Measurements from ENCODE around the gene NOTCH3. TPM values are rescaled to one million over a fixed set of nuclear protein-coding genes. Genes with fewer than 3 reads are reported as not detected.
A peak's percentile ranks its signal among the peaks of the same experiment; 100 is the strongest.

The NOTCH3 gene
- total RNA-seq, 1 donor: 0.31 TPM

DNA sequence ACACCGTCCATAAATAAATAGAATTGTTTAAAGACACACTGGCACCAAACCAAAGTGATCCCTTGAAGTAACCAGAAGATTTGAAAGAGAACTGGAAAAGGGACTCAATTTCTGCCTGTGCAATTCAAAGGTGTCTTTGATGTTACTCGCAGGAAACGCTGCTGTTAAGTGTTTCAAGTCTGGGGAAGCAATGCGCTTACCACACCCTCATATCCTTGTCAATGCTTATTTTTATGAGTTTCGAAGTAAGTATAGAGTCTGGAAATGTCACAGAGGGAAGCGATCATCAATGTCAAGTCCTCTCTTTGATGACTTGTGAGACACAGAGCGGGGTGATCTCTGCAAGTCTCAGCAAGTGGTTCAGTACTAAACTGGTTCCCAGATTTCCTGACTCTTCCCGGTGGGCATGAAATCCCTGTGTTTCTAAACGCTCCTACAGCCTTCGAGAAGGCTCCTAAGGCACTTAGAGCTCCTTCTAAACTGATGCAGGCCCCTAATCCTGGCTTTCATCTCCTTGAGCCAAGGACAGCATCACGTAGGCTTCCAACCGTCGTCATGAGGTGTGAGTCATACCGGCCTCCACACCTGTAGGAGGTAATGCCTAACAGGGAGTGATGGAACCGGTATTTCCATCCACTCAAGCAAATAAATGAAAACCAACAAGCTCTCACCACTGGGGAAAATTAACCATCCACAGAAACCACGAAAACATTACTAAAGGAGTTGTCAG lies 70.8 kb downstream of the NOTCH3 start:
- Histone ChIP-seq H3K4me1 (ENCODE audit: insufficient read depth, low read length) (peaks cover 6% of the 10 kb centered on the region), H3K9me3 (ENCODE audit: low read depth, low read length) (no peaks in the 10 kb centered on the region), H3K27me3 (ENCODE audit: insufficient read depth, low read length) (no peaks in the 10 kb centered on the region), H3K4me3 (ENCODE audit: low read length) (no peak overlapping the region)

DNA sequence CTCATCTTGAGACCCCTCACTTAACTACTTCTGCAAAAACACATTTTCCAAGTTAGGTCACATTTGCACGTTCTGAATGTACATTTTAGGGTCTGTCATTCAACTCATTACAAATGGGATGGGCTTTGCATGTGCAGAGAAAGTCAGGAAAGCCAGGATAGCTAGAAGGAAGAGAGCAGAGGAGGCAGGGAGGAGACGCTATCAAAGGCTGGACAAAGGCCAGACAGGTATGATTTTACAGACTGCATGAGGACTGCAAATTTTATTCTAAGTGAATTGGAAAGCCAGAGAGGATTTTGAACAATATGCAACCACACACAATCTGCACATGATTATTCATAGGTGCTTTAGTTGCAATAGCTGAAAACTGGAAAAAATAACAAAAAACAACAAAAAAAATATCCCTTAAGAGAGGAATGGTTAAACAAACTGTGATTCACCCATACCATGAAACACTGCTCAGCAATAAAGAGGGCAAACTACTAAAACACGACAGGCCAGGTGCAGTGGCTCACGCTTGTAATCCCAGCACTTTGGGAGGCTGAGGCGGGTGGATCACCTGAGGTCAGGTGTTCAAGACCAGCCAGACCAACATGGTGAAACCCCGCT lies 72.5 kb downstream of the NOTCH3 start:
- H3K4me3 ChIP-seq (ENCODE audit: low read length): no peak overlapping the region
- H3K9me3 ChIP-seq (ENCODE audit: low read depth, low read length): no peaks in the 10 kb centered on the region
- H3K27me3 ChIP-seq (ENCODE audit: insufficient read depth, low read length): no peaks in the 10 kb centered on the region
- H3K4me1 ChIP-seq (ENCODE audit: insufficient read depth, low read length): peaks cover 15% of the 10 kb centered on the region

DNA sequence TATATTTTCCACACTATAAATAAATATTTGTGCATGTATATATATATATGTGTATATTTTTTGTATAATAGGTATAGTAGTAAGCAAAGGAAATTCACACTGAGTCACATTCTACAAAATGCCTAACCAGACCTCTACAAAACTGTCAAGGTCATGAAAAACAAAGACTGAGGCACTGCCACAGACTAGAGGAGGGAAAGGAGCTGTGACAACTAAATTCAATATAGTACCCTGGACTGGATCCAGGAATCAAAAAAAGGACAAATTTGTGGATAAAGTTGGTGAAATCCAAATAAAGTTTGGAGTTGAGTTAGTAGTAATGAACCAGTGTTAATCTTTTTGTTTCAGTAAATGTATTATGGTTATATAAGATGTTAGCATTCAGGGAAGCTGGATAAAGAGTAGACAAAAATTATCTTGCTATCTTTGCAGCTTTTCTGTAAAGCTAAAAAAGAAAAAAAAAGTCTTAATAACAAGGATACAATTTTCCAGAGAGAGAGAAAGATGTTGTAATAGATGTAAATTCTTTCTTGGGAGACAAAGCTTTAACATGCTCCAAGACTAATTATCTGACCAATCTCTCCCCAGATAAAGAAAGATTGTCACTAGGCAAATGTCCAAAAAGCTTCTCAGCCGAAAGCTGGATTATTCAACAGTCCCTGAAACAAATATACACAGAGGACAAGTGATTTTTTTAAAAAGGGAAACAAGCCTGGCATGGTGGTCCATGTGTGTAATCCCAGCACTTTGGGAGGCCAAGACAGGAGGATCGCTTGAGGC lies 74.5 kb downstream of the NOTCH3 start:
- Histone ChIP-seq H3K4me3 (ENCODE audit: low read length) (peak overlapping the region; percentile 84), H3K9me3 (ENCODE audit: low read depth, low read length) (no peaks in the 10 kb centered on the region)

DNA sequence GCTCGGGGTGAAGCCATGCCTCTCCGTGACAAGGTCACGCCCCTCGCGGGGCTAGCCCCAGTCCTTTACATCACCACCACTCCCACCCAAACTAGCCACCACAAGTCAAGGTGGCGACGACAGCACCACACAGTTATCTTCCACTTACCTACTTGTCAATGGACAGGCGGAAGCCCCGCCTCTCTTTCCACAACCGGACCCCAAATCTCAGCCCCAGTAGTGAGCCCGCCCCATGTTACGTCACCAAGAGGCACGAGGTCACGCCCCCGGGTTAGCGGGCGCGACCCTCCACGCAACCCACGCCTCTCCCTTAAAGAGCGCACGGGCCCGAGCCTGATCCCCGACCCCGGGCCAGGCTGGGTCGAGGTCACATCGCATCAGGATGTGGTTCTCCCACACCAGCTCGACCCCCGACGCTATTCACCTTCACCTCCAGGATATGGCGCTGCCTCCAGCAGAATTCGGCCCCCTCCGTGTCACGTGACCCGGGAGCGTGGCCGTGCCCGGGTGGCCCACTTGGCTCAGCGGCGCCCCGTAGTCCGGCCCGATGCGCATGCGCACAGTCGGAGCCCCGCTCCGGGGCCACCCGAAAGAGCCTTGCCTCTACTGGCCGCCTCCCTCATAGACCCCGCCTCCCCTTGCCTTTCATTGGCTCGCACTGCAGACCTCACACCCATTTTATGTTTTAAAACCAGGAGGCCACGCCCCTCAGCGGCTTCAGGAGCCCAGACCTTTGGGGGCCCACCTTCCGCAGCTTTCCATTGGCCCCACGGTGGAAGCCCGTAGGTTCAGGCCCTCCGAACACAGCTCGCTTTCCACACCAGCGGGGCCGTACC lies 75.3 kb downstream of the NOTCH3 start:
- H3K4me3 ChIP-seq (ENCODE audit: low read length): peak overlapping the region; percentile 84
- no peaks in the 10 kb centered on the region for H3K9me3 ChIP-seq (ENCODE audit: low read depth, low read length)
- H3K4me1 ChIP-seq (ENCODE audit: insufficient read depth, low read length): peaks cover 15% of the 10 kb centered on the region
- H3K27me3 ChIP-seq (ENCODE audit: insufficient read depth, low read length): no peaks in the 10 kb centered on the region

More for the DNA sequence above, 74.5 kb downstream of the NOTCH3 start:
- Histone ChIP-seq H3K27me3 (ENCODE audit: insufficient read depth, low read length) (no peaks in the 10 kb centered on the region), H3K4me1 (ENCODE audit: insufficient read depth, low read length) (peaks cover 15% of the 10 kb centered on the region)

DNA sequence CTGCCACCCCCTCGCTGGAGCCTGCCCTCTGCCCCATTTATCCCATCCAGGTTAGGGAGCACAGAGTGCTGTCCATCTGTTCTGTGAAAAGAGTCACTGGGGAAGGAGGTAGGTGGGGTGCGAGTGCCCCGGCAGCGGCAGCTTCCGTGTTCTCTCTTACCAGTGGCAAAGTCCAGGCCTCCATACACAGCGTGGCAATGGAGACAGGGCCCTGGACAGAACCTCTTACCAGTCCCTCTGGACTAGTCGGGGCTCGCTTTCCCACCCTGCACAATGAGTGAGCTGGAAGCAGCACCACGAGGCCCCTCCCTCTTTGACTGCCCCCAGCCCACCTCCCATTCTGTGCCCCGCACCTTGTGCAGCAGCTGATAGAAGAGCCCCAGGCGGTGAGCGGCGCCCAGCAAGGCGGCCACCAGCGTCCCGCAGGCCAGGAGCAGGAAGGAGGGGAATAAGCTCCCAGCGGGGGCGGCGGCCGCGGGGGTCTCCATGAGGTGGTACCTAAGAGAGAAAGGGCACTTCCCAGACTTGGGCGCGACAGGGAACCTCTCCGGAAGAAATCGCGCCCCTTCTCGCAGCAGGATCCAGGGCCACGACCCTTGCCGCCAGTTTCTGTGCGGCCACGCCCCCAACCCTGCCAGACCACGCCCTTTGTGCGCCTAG lies 76.1 kb downstream of the NOTCH3 start:
- no peaks in the 10 kb centered on the region for H3K9me3 ChIP-seq (ENCODE audit: low read depth, low read length)
- peak overlapping the region; percentile 84 for H3K4me3 ChIP-seq (ENCODE audit: low read length)
- H3K4me1 ChIP-seq (ENCODE audit: insufficient read depth, low read length): peaks cover 15% of the 10 kb centered on the region
- H3K27me3 ChIP-seq (ENCODE audit: insufficient read depth, low read length): no peaks in the 10 kb centered on the region

DNA sequence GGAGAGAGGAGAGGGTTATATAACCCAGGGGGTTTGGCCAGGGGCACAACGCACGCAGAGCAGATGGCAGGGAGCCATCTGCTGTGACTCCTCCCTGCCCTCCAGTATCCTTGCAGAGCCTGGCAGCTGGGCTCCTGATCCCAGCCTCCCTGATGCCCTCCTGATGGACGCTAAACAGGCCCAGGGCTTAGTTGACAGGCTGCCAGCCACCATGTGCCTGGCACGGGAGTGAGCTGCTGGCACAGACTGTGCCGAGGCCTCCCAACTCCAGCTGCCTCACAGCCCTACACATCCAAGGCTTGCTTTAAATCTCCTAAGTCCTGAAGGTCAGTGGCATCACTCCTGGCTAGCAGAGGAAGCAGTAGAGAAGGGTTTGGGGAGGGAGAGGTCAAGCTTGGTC lies 76.9 kb downstream of the NOTCH3 start:
- H3K4me3 ChIP-seq (ENCODE audit: low read length): no peak overlapping the region

DNA sequence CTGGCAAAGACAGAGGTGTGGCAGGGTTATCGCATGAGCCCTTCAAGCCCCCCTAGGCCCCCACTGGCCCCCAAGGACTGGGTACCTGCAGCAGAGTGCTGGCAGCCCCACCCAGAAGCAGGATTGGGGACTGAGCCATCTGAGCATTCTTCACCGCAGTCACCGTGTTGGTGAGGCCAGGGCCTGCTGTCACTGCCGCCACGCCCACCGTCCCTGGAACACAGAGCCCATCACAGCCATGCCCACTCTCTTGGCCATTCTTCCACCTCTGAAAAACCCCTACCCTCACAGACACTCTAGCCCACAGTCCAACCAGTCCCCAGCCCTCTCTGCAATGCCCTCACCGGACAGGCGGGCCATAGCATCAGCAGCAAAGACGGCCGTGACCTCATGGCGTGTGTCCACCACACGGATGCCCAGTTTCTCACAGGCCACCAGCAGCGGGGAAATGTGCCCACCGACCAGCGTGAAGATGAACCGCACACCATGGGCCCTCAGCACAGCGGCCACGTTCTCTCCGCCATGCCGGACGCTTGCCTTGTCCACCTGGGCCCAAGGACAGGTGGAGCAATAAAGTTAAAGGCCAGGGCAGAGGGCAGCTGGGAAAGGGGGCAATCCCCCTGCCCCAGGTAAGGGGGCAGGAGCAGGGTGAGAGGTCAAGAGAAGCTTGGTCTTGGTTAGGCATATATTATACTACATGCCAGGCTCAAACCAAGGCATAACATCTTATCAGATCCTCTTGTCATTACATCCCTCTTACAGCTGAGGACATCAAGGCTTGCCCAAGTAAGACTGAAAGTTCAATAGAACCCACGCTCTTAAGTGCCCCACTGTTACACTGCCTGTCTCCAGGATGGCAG lies 77.5 kb downstream of the NOTCH3 start:
- H3K27me3 ChIP-seq (ENCODE audit: insufficient read depth, low read length): no peaks in the 10 kb centered on the region
- H3K4me1 ChIP-seq (ENCODE audit: insufficient read depth, low read length): peaks cover 15% of the 10 kb centered on the region
- no peaks in the 10 kb centered on the region for H3K9me3 ChIP-seq (ENCODE audit: low read depth, low read length)
- H3K4me3 ChIP-seq (ENCODE audit: low read length): no peak overlapping the region

More for the DNA sequence above, 76.9 kb downstream of the NOTCH3 start:
- H3K27me3 ChIP-seq (ENCODE audit: insufficient read depth, low read length): no peaks in the 10 kb centered on the region
- H3K9me3 ChIP-seq (ENCODE audit: low read depth, low read length): no peaks in the 10 kb centered on the region
- H3K4me1 ChIP-seq (ENCODE audit: insufficient read depth, low read length): peaks cover 15% of the 10 kb centered on the region

DNA sequence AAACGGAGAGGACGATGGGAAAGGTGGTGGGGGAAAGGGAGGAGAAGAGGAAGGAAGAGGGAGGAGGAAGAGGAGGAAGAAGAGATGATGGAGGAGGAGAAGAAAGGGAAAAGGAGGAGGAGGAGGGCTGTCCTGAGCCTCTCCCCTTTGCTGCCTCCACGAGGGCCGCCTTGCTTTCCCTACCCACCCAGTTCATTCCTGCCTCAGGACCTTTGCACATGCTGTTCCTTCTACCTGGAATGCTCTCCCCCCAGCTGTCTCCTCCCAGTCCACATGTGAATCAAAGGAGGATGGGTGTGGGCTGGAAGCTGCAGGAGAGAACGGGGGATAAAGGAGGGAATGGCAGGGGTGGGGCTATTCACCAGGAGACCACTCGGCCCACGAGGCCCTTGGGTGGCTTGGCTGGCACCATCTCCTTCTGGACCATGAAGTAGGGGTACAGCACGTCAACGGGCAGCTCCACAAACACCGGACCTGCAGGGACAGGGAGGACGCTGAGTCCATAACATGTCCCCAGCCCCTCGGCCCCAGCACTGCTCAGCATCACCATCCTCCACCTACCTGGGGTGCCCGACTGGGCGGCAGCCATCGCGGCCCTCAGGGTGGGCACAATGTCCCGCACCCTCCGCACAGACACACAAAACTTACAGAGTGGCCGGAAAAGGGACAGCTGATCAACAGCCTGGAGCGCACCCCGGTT lies 78.3 kb downstream of the NOTCH3 start:
- H3K4me1 ChIP-seq (ENCODE audit: insufficient read depth, low read length): peaks cover 15% of the 10 kb centered on the region

DNA sequence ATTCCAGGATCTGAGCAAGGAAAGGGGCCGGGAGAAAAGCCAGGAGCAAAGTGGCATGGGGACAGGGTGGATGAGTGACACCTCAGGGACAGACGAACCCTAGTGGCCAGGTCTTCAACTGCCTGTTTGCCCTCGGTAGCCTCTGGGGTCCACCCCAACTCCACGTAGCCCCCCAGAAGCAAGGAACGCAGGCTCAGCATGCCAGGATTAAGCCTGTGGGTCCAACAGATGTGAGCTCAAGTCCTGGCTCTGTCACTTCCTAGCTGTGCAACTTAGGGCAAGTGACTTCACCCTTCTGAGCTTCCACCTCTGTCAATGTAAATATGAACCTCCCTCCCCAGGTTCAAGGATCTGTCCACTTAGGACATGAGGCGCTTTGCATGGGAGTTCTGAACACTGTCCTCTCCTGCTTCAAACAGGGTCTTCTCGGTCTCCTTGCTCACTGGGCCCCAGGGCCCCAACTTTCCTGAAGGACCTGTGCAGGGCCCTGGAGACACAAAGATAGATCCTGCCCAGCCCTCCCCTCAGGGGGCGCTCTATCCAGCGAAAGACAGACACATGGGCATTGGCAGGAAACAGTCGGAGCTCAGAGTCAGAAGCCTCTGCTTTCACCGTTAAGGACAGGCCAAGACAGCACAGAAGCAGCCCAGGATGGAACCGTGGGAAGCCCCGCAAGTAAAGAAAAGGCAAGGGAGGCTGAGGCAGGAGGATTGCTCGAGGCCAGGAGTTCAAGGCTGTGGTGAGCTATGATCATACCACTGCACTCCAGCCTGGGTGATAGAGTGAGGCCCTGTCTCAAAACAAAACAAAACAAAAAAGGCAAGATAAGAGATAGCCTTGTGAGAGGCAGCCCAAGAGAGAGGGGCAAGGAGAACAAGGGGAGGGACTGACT lies 80.4 kb downstream of the NOTCH3 start:
- H3K4me1 ChIP-seq (ENCODE audit: insufficient read depth, low read length): peaks cover 9% of the 10 kb centered on the region
- H3K4me3 ChIP-seq (ENCODE audit: low read length): no peak overlapping the region
- H3K9me3 ChIP-seq (ENCODE audit: low read depth, low read length): no peaks in the 10 kb centered on the region
- H3K27me3 ChIP-seq (ENCODE audit: insufficient read depth, low read length): no peaks in the 10 kb centered on the region

More for the DNA sequence above, 78.3 kb downstream of the NOTCH3 start:
- Histone ChIP-seq H3K4me3 (ENCODE audit: low read length) (no peak overlapping the region), H3K9me3 (ENCODE audit: low read depth, low read length) (no peaks in the 10 kb centered on the region), H3K27me3 (ENCODE audit: insufficient read depth, low read length) (no peaks in the 10 kb centered on the region)

DNA sequence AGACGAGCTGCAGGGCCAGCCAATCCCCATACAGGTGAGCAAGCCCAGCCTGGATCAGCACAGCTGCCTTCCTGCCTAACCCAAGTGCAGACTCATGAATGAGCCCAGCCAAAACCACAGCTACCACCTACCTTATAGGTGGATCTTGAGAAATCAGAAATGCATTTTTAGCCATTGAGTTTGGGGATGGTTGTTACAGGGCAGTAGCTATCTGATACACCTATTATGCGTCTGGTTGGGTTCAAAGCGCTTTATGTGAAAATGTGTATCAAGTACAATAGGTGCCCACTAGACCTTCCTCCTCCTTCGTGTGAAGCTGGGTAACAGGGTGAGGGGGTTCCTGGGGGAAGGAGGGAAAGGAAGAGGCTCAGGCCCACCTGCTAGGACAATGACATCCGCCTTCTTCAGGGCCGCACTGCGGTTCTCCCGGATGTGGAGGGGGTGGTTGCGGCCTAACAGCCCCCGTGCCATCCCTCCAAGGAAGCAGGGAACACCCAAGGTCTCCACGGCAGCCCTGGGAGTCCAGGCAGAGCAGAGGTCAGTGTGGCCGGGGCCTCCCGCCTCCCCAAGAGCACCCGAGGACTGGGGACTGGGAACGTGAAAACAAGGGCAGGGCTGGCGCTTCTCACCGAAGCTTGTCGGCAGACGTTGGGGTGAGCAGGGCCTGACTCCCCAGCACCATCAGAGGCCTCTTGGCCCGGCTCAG lies 81.9 kb downstream of the NOTCH3 start:
- Histone ChIP-seq H3K4me1 (ENCODE audit: insufficient read depth, low read length) (no peaks in the 10 kb centered on the region), H3K27me3 (ENCODE audit: insufficient read depth, low read length) (no peaks in the 10 kb centered on the region), H3K4me3 (ENCODE audit: low read length) (no peak overlapping the region), H3K9me3 (ENCODE audit: low read depth, low read length) (no peaks in the 10 kb centered on the region)

DNA sequence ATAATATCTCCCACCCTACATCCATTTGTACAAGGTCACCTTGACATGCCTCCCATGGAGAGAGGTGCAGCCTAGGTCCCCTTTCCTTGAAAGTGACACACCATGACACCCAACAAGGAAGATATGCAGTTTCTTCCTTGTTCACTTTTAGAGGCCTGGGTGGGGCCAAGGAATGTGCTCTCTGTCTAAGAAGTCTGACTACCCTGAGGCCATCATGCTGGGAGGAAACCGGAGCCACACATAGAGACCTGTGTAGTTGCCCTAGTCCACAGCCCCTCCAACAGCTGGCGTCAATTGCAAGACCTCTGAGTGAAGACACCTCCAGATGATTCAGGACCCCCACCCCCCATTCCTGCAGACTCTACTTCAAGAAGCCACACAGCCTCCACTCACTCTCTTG lies 82.5 kb downstream of the NOTCH3 start:
- no peaks in the 10 kb centered on the region for H3K9me3 ChIP-seq (ENCODE audit: low read depth, low read length)
- no peaks in the 10 kb centered on the region for H3K4me1 ChIP-seq (ENCODE audit: insufficient read depth, low read length)
- H3K27me3 ChIP-seq (ENCODE audit: insufficient read depth, low read length): no peaks in the 10 kb centered on the region
- H3K4me3 ChIP-seq (ENCODE audit: low read length): no peak overlapping the region

DNA sequence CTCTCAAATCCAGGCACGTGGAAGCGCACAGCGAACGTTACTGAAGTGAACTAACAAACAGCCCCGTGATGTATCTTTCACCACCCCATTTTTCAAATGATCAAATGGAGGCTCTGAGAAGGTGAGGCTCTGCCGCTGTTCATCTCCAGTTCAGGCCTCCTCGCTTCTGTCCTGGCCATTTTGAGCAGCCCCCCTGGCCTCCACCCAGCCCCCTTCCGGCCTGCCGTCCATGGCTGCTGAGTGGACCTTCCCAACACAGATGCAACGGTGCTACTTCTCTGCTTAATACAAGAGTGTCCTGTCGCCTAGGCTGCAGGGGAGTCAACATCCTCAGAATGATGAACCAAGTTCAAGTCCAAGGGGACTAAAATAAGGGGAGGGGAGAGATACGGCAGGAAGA lies 83.9 kb downstream of the NOTCH3 start:
- H3K4me3 ChIP-seq (ENCODE audit: low read length): no peak overlapping the region
- no peaks in the 10 kb centered on the region for H3K4me1 ChIP-seq (ENCODE audit: insufficient read depth, low read length)
- H3K9me3 ChIP-seq (ENCODE audit: low read depth, low read length): no peaks in the 10 kb centered on the region
- no peaks in the 10 kb centered on the region for H3K27me3 ChIP-seq (ENCODE audit: insufficient read depth, low read length)

All from mononuclear cell (primary cell).